T-helper 2 cell treated with Interferon-gamma antibody and Interleukin-4, amounts not matched to agents 5 μg/mL and 100 μg/mL, for 36 hours (primary cell): ENCODE data around the gene PTPRM.

Experiments
- DNase-seq: peaks from one replicate; pipeline ENCODE4 v3.0.0; 2021; ENCODE audit warnings: low spot score
- H3K27ac Mint-ChIP-seq: one replicate; pipeline ENCODE4 v1.8.0; 2021; ENCODE audit warnings: mild to moderate bottlenecking, mixed read lengths
- H3K27me3 Mint-ChIP-seq: one replicate; pipeline ENCODE4 v1.8.0; 2021; ENCODE audit warnings: low read depth, mixed read lengths
- H3K36me3 Mint-ChIP-seq: one replicate; pipeline ENCODE4 v1.8.0; 2021; ENCODE audit warnings: low read depth, mixed read lengths
- H3K4me1 Mint-ChIP-seq: one replicate; pipeline ENCODE4 v1.8.0; 2021; ENCODE audit warnings: low read depth, mixed read lengths
- H3K4me3 Mint-ChIP-seq: one replicate; pipeline ENCODE4 v1.8.0; 2022; ENCODE audit warnings: mild to moderate bottlenecking, moderate library complexity, mixed read lengths
- H3K9me3 Mint-ChIP-seq: one replicate; pipeline ENCODE4 v1.8.0; 2021; ENCODE audit warnings: mixed read lengths

The PTPRM gene

DNA sequence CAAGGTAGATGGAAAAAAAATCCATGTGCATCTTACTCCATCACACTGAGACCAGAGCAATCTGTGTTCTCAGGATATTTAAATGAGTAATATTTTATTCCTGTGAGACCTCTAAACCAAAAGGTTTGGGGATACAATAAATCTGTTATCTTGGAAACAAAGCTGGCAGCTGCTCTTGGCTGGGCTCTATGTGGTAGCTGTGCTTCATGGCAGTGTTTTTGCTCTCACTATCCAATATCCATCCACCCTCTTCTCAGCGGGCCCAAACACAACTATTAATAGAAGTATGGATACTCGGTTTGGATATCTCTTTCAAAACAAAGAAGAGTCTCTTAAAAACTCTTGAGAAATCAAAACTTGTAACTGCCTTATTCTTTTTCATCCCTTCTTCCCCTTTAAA is 797.3 kb downstream of the PTPRM start:
- Mint-ChIP-seq H3K4me3 (no peak overlapping the region), H3K9me3 (no peaks in the 10 kb centered on the region), H3K27ac (no peak overlapping the region), H3K36me3 (no peaks in the 10 kb centered on the region), H3K27me3 (peaks cover 35% of the 10 kb centered on the region), H3K4me1 (no peaks in the 10 kb centered on the region)
- DNase-seq, result no peak

DNA sequence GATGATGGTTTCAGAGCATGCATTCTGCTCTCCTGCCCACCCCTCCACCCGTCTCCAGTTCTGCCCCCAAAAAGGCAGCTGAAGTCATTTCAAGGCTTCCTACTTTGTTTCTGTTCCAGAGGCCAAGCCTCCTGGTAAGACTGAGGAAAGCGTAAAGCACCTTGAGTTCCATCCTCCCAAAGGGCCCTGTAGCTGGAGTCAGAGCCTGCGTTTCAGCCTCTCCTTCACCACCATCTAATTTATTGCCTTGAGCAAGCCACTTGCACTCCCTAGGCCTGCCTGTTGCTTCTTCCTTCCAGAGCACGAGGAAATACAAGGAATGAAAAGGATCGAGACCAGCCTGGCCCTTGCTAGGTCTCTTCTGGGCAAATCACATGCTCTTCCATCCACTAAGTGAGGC is 797.9 kb downstream of the PTPRM start:
- Mint-ChIP-seq H3K27ac (no peak overlapping the region), H3K27me3 (peaks cover 35% of the 10 kb centered on the region), H3K36me3 (no peaks in the 10 kb centered on the region), H3K4me1 (no peaks in the 10 kb centered on the region), H3K4me3 (no peak overlapping the region), H3K9me3 (no peaks in the 10 kb centered on the region)
- no peak for DNase-seq

DNA sequence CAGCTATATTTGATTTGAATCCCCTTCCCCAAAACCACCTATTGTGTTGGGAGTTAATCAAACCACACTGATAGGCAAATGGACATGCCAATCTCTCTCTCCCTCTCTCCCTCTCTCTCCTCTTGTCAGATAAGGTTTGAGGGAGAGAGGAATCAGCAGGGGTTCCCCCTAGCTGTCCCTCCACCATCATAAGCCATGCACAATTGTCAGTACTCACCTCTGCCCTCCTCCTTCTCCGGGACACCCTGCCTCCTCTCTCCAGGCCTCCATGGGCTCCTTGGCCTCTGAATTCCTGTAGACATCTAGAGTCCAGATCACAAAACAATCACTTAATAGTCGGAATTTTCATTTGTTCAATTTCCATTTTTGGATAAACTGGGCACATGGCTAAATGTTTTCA is 798.4 kb downstream of the PTPRM start:
- H3K27me3 Mint-ChIP-seq, result peaks cover 36% of the 10 kb centered on the region
- no peak for DNase-seq
- H3K9me3 Mint-ChIP-seq, result no peaks in the 10 kb centered on the region
- no peak overlapping the region for H3K4me3 Mint-ChIP-seq
- no peaks in the 10 kb centered on the region for H3K4me1 Mint-ChIP-seq
- no peak overlapping the region for H3K27ac Mint-ChIP-seq
- H3K36me3 Mint-ChIP-seq, result no peaks in the 10 kb centered on the region

DNA sequence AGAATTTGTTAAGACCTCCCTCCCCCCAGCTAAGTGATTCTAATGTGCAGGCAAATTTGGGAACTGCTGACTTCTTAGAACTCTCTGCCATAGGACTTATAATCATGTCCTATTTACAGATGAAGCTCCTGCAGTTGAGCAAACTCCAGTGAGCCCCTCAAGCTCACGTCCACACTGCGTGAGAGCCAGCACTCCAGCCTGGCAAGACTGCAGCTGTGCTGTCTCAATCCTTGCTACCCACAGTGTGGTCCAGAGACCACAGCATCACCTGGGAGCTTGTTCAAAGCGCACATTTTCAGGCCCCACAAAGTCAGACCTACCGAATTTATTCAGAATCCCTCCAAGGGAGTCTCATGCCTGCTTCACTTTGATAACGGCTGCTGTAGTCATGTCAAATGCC is 799.0 kb downstream of the PTPRM start:
- Mint-ChIP-seq H3K27me3 (peaks cover 36% of the 10 kb centered on the region), H3K4me1 (no peaks in the 10 kb centered on the region)
- DNase-seq, result no peak

DNA sequence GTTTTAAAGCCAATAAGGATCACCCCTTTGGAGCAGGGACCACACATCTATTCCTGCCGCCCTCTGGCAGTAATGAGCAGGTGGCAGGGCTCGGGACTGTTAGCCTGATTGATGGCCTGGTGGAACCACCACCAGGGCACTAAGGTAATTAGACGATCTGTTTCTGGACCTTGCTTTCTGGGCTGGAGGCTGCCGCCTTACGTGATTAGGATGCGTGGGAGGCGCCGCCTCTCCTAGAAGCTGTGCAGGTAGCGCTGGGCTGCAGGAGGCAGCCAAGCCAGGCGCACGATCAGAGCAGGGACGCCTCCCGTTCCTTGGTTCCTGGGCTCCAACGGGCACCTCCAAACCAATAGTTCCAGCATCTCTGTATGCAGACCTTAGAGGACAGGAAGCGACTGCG is 799.5 kb downstream of the PTPRM start:
- Mint-ChIP-seq H3K36me3 (no peaks in the 10 kb centered on the region), H3K4me1 (no peaks in the 10 kb centered on the region), H3K9me3 (no peaks in the 10 kb centered on the region), H3K27me3 (peaks cover 36% of the 10 kb centered on the region), H3K27ac (no peak overlapping the region), H3K4me3 (peak overlapping the region; percentile 44)
- no peak for DNase-seq

More for the DNA sequence above, 799.0 kb downstream of the PTPRM start:
- Mint-ChIP-seq H3K27ac (no peak overlapping the region), H3K4me3 (no peak overlapping the region), H3K9me3 (no peaks in the 10 kb centered on the region), H3K36me3 (no peaks in the 10 kb centered on the region)

DNA sequence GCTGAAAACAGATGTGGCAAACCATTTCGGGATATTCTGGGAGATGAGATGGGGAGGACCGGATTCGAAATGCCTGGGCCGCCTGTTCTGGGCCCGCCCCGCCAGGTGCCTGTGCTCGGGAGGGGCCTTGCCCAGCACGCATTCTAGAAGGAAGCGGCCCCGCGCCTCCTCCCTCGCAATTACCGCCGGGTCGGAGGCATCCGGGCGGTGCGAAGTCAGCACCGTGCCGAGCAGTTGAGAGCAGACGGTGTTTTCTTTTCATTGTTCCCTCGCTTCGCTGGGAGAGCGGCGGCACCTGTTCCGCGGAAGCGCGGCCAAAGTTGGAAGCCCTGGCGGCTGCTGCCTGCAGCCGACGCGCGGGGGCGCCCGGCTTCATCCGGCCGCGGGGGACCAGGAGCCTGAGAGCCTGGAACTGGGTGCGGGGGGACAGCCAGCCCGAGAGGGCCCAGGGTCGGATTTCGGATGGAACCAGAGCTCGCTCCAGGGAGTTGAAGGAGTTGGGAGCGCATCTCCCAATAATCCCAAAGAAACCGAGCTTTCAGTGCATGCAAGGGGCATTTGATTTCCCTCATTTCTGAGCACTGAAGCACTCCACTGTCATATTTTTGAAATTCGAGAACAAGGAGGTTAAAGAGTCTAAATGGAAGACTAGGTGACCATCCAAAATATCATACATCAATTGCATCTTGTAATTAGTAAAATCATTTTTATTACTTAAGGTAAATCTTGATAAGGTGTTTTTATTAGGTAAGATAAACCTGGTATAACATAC is 800.3 kb downstream of the PTPRM start:
- H3K4me3 Mint-ChIP-seq, result peak overlapping the region; percentile 44
- H3K27ac Mint-ChIP-seq, result no peak overlapping the region
- no peaks in the 10 kb centered on the region for H3K36me3 Mint-ChIP-seq
- DNase-seq, result peak; percentile 4
- peaks cover 36% of the 10 kb centered on the region for H3K27me3 Mint-ChIP-seq
- H3K9me3 Mint-ChIP-seq, result no peaks in the 10 kb centered on the region
- H3K4me1 Mint-ChIP-seq, result no peaks in the 10 kb centered on the region

DNA sequence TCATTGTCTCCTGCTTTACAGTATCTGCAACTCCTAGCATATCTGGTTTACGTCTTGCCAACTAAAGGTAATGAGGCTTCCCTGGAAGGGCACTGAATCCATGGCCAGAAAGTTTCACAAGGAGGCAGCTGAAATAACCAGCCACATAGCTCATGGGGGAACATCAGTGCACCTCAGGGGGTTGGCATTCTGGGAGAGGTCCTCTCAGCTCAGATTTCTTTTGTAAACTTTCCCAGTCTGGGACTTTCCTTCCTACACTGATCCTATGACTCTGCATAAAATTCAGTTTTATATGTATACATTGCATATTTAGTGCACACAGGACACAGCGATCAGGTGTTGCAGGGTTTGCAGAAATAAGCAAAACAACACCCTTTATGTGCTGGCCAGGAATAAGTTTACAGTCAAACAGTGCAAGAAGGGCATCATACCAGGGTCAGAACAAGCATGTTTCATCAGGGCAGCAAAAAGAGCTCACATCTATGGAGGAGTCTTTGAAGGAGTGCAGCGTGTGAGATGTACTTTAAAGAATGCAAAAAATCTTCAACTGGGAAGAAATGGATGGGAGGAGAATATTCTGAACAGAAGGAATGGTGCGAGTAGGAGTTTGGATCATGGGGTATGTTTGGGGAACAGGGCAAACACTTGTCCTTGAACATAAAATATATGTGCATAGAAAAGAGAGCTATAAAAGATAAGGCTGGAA is 801.5 kb downstream of the PTPRM start:
- Mint-ChIP-seq H3K36me3 (no peaks in the 10 kb centered on the region), H3K27ac (no peak overlapping the region), H3K27me3 (peaks cover 36% of the 10 kb centered on the region), H3K4me1 (no peaks in the 10 kb centered on the region), H3K9me3 (no peaks in the 10 kb centered on the region), H3K4me3 (no peak overlapping the region)
- no peak for DNase-seq

DNA sequence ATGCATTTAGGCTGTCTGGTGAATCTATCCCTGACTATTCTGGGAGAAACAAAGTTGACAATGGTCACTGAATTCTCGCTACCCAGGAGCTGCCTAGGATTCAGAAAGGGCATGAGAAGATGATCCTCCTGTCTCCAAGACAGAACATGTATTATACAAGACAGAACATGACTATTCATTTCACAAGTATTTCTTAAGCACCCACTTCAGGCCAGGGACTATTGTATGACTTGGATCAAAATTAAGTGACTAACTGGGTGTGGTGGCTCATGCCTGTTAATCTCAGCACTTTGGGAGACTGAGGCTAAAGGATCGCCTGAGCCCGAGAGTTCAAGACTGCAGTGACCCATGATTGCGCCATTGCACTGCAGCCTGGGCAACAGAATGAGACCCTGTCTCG is 806.4 kb downstream of the PTPRM start:
- Mint-ChIP-seq H3K4me1 (no peaks in the 10 kb centered on the region), H3K27me3 (peaks cover 13% of the 10 kb centered on the region), H3K4me3 (no peak overlapping the region), H3K36me3 (no peaks in the 10 kb centered on the region), H3K27ac (no peak overlapping the region), H3K9me3 (no peaks in the 10 kb centered on the region)
- no peak for DNase-seq

DNA sequence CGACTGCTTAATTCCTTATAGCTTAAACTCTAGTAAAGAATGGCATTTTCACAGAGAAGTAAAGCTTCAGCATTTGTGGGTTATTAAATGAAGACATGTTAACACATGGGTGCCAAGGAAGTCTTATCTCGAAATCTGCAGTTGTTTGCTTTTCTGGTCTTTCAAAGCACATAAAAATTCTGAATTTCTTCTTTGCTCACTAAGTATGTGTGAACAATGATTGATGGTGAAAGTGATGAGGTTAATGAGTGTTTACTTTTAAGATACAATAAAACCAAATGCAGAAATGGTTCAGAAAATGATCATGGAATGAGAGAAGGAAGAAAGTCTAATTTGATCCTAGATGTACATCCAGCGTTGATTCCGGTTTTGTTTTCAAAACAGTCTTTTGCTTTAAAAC is 807.6 kb downstream of the PTPRM start:
- H3K4me1 Mint-ChIP-seq, result no peaks in the 10 kb centered on the region
- H3K36me3 Mint-ChIP-seq, result no peaks in the 10 kb centered on the region
- DNase-seq, result no peak
- H3K27me3 Mint-ChIP-seq, result peaks cover 5% of the 10 kb centered on the region
- no peak overlapping the region for H3K27ac Mint-ChIP-seq
- H3K4me3 Mint-ChIP-seq, result no peak overlapping the region
- no peaks in the 10 kb centered on the region for H3K9me3 Mint-ChIP-seq

DNA sequence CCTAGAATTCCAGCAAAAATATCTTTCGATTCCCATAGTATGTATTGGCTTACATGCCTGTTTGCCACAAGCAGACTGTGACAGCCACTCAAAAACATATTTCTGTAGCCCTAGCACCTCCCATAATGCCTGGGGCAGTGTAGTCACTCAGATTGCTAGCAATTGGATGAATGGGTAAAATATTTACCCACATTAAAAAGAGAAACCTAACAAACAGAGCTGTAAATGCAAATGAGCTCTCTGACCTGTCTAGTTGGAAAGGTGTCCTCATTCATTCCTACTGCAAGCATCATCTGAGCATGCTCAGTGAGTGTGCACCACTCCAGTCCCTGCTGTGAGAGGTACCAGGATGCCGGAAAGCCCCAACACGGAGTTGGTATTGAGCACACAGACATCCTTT is 808.1 kb downstream of the PTPRM start:
- peaks cover 5% of the 10 kb centered on the region for H3K27me3 Mint-ChIP-seq
- no peaks in the 10 kb centered on the region for H3K9me3 Mint-ChIP-seq
- H3K36me3 Mint-ChIP-seq, result no peaks in the 10 kb centered on the region
- H3K27ac Mint-ChIP-seq, result no peak overlapping the region
- H3K4me1 Mint-ChIP-seq, result no peaks in the 10 kb centered on the region
- DNase-seq, result no peak
- H3K4me3 Mint-ChIP-seq, result no peak overlapping the region

DNA sequence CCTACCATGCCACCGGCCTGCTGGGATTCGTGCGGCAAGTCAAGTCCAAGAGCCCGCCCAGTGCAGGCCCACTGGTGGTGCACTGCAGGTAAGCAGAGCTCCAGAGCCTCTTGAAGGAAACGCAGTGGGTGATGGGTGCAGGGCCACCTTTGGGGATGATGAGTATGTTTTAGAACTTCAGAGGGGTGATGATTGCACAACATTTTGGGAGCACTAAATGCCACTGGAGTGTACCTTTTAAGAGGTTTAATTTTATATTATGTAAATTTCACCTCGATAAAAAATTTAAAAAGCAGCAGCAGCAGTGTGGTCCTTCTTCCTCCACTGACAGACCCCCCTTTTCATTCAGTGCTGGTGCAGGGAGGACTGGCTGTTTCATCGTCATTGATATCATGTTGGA is 809.0 kb downstream of the PTPRM start:
- H3K4me3 Mint-ChIP-seq, result no peak overlapping the region
- no peak overlapping the region for H3K27ac Mint-ChIP-seq
- no peak for DNase-seq
- no peaks in the 10 kb centered on the region for H3K9me3 Mint-ChIP-seq
- peaks cover 3% of the 10 kb centered on the region for H3K27me3 Mint-ChIP-seq
- no peaks in the 10 kb centered on the region for H3K4me1 Mint-ChIP-seq
- no peaks in the 10 kb centered on the region for H3K36me3 Mint-ChIP-seq

DNA sequence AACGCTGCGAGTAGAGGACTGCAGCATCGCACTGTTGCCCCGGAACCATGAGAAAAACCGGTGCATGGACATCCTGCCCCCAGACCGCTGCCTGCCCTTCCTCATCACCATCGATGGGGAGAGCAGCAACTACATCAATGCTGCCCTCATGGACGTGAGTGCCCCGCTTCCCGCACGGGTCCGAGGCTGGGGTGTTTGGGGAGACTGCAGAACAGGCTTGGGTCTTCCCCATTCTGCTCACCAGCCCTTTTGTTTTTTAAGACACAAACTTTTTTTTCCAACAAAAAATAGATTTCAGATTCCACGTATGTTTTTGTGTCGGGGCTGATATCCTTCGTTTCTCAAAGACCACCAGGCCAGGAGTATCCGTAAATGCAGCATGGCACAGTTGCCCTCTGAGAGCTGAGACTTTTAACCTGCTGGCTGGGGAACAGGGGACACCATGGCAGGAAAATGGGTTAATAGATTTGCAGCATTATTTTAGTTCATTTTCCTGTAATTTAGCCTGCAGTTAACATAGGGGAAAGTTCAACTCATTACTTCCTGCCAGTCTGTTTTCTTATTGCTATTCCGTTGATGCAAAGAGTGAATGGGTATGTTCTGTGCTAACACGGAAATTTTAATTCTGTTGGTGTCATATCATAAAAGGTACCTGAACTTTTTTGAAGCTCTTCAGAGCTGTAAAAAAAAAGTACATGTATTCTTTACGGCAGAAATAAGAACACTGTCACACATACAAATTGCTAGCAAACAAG is 812.2 kb downstream of the PTPRM start:
- peaks cover 3% of the 10 kb centered on the region for H3K27me3 Mint-ChIP-seq
- H3K9me3 Mint-ChIP-seq, result no peaks in the 10 kb centered on the region
- H3K36me3 Mint-ChIP-seq, result no peaks in the 10 kb centered on the region
- DNase-seq, result no peak
- no peak overlapping the region for H3K27ac Mint-ChIP-seq
- H3K4me1 Mint-ChIP-seq, result no peaks in the 10 kb centered on the region
- no peak overlapping the region for H3K4me3 Mint-ChIP-seq

DNA sequence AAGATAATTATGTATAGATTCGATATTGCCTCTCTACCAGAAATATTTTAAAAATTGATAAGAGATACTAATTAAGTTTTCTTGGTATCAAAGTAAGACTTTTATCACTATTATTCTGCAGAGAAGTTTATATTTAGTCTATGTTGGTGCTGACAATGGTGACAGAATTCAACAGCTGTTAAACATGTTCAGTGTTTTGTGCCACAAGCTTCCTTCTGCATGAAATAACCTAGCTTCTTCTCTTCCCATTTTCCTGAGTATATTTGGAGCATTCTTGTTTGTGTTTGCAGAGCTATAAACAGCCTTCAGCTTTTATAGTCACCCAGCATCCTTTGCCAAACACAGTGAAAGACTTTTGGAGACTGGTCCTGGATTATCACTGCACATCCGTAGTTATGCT is 812.9 kb downstream of the PTPRM start:
- no peak overlapping the region for H3K4me3 Mint-ChIP-seq
- H3K9me3 Mint-ChIP-seq, result no peaks in the 10 kb centered on the region
- no peaks in the 10 kb centered on the region for H3K4me1 Mint-ChIP-seq
- H3K36me3 Mint-ChIP-seq, result no peaks in the 10 kb centered on the region
- no peak overlapping the region for H3K27ac Mint-ChIP-seq
- DNase-seq, result no peak
- peaks cover 3% of the 10 kb centered on the region for H3K27me3 Mint-ChIP-seq

DNA sequence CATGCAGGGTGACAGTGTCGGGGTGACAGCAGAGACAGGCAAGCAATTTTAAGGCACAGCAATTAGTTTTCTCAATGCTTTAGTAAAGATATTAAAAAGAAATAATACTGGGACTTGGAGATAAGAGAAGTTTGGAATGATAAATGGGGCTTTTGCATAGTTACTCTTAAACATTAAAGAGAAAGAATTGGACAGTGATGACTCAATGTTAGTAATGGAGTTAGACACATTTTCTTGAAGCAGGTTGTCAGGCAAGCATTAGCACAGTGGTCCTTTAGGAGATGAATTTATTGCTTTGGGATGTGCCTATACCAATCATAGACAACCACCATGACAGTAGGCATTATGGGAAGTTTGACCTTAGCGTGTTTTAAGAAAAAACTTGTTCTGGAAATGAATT is 813.8 kb downstream of the PTPRM start:
- no peaks in the 10 kb centered on the region for H3K27me3 Mint-ChIP-seq
- DNase-seq, result no peak
- H3K36me3 Mint-ChIP-seq, result no peaks in the 10 kb centered on the region
- no peak overlapping the region for H3K4me3 Mint-ChIP-seq
- H3K27ac Mint-ChIP-seq, result no peak overlapping the region
- H3K9me3 Mint-ChIP-seq, result no peaks in the 10 kb centered on the region
- no peaks in the 10 kb centered on the region for H3K4me1 Mint-ChIP-seq
